Ovary (tissue), 9 donors: ENCODE results near the gene SOD3. TPM values are rescaled to one million over a fixed set of nuclear protein-coding genes. Genes with fewer than 3 reads are reported as not detected.

Source experiments
- DNase-seq, 5 donors: peaks; one replicate each; pipeline ENCODE4 v3.0.0-alpha.2; 2019 to 2020
- H3K27ac ChIP-seq, 2 donors: fragments of 200-600 bp; one replicate each; pipeline versions ENCODE4 v1.5.1 to v1.8.0; 2019 to 2022
- H3K27me3 ChIP-seq: fragments of 200-600 bp; one replicate; pipeline ENCODE4 v1.8.0; 2022
- H3K36me3 ChIP-seq: fragments of 200-600 bp; sonication (generic); one replicate; pipeline ENCODE4 v1.5.1; 2019
- H3K4me1 ChIP-seq: one replicate; pipeline ENCODE4 v1.8.1; 2013; ENCODE audit warnings: mild to moderate bottlenecking, moderate library complexity; ENCODE audit not compliant: insufficient read depth
- H3K4me3 ChIP-seq: fragments of 200-600 bp; sonication (generic); one replicate; pipeline ENCODE4 v1.5.1; 2017
- H3K9me3 ChIP-seq, 2 donors: fragments of 200-600 bp in 1 of 2; sonication (generic) in 1 of 2; one replicate each; pipeline versions ENCODE4 v1.5.1 to v1.8.1; 2013 to 2019; ENCODE audit warnings: mild to moderate bottlenecking in 1 of 2, moderate library complexity in 1 of 2
- CTCF ChIP-seq, 3 donors: fragments of 450-650 bp in 2 of 3; fragments of 200-600 bp in 1 of 3; IDR thresholded peaks; one replicate each; pipeline versions ENCODE4 v1.5.1 to v1.8.0; 2016 to 2022; ENCODE audit warnings: antibody characterized with exemption in 3 of 3, mild to moderate bottlenecking in 1 of 3
- EP300 ChIP-seq: sonication (generic); formaldehyde crosslinking; IDR thresholded peaks from one replicate; pipeline ENCODE4 v1.6.1; 2017; ENCODE audit warnings: antibody characterized with exemption
- POLR2A ChIP-seq: fragments of 450-650 bp; IDR thresholded peaks from one replicate; pipeline ENCODE4 v1.6.1; 2017; ENCODE audit warnings: antibody characterized with exemption, mild to moderate bottlenecking, moderate library complexity
- WGBS, 3 donors: extraction: QIAGEN DNeasy Blood & Tissue Kit in 1 of 3; methylation state at CpG; one replicate each; pipeline versions ENCODE4 v1.1.5 to v1.1.7; 2013 to 2017; 5-methylcytosine and 5-hydroxymethylcytosine counted together
- intact Hi-C, 4 donors: fragments of 100-400 bp; cut with DNase I; formaldehyde crosslinking; loops; one replicate each; pipeline versions ENCODE4 v1.11.0 to v1.15.1; 2022 to 2023
- polyA plus RNA-seq, 2 donors: library from polyadenylated mRNA; stranded (reverse); fragments of 200-250 nt in 1 of 2; fragments of 350-450 nt in 1 of 2; fragmentation: Illumina TruSeq in 1 of 2; extraction: RNeasy Lipid Tissue Mini Kit (QIAGEN cat#74804) in 1 of 2; gene quantifications; one replicate each; pipeline ENCODE4 v1.2.3, GENCODE V29; 2013 to 2014
- total RNA-seq, 7 donors: library from RNA; depleted of rRNA in 2 of 7; stranded (reverse); fragments of >200 nt in 2 of 7; fragmentation: NEBNext Ultra II Directional in 3 of 7; extraction: Animal tissue kit (Norgen Biotek cat#: 25700) in 3 of 7; gene quantifications; one replicate each; pipeline versions ENCODE4 v1.1.0 to v1.2.4, GENCODE V29; 2016 to 2023
- donor health status: DM: no; HTN: no; CAD: no; lungs with moderate emphysema.
- donor health status: DM: no; HTN: no; CAD: no.
- donor health status: Bipolar disorder and iron deficiency.
- donor health status: DM: yes; HTN: yes; CAD: no.
- donor health status: DM: no; HTN: no; CAD: no.
- donor health status: DM: yes; HTN: yes; CAD: no.

Gene SOD3
- total and polyA plus RNA-seq, 9 donors = 15.3 to 92.3 (median 33.0) TPM

GRCh38 chr4:24799544-24800324 is 4.4 kb downstream of the SOD3 start:
- intact Hi-C loops = loop anchor here in 2 of 4 donors (10.0 kb wide), 1 partner anchor 215 kb away; the partner anchor contains the start of gene DHX15 (in 2 of the 2)
- Histone ChIP-seq H3K27ac (no peak overlapping the region), H3K27me3 (no peaks in the 10 kb centered on the region), H3K9me3 (no peaks in the 10 kb centered on the region), H3K4me3 (peak overlapping the region; percentile 28), H3K4me1 (peaks cover 12% of the 10 kb centered on the region), H3K36me3 (no peaks in the 10 kb centered on the region)
- TF ChIP-seq POLR2A = no peak
- TF ChIP-seq CTCF (IDR thresholded peaks at IDR 0.05) = no peak
- TF ChIP-seq EP300 = no peak
- DNase-seq = peak in 4 of 5 donors; percentile 21 to 57 (median 32)
- 21 to 40% (median 27%) methylated on average over 64 to 103 of the region's 103 CpGs for WGBS, 3 donors

- Histone ChIP-seq H3K9me3 (no peaks in the 10 kb centered on the region), H3K36me3 (no peaks in the 10 kb centered on the region), H3K4me3 (peak overlapping the region; percentile 28), H3K27me3 (no peaks in the 10 kb centered on the region), H3K4me1 (peaks cover 9% of the 10 kb centered on the region), H3K27ac (no peak overlapping the region)
- TF ChIP-seq CTCF (IDR thresholded peaks at IDR 0.05) (no peak), POLR2A (no peak), EP300 (no peak)
- intact Hi-C loops = no loop called here
- WGBS, 3 donors = 11 to 13% (median 13%) methylated on average over 25 of the region's 25 CpGs
- peak in 4 of 5 donors; percentile 24 to 62 (median 32) for DNase-seq
These were observed 5.0 kb downstream of the SOD3 start for GRCh38 chr4:24800325-24800895.

GRCh38 chr4:24801136-24801855 is 5.9 kb downstream of the SOD3 start:
- Histone ChIP-seq H3K27ac (no peak overlapping the region), H3K4me1 (peaks cover 4% of the 10 kb centered on the region), H3K36me3 (no peaks in the 10 kb centered on the region), H3K4me3 (peak overlapping the region; percentile 28), H3K9me3 (no peaks in the 10 kb centered on the region), H3K27me3 (no peaks in the 10 kb centered on the region)
- TF ChIP-seq EP300 = no peak
- no peak for TF ChIP-seq CTCF (IDR thresholded peaks at IDR 0.05)
- no peak for TF ChIP-seq POLR2A
- intact Hi-C loops = no loop called here
- DNase-seq = no peak
- 63 to 69% (median 69%) methylated on average over 10 of the region's 10 CpGs for WGBS, 3 donors

GRCh38 chr4:24802648-24803047 is 7.3 kb downstream of the SOD3 start:
- no peak for TF ChIP-seq EP300
- TF ChIP-seq CTCF (IDR thresholded peaks at IDR 0.05) = no peak
- no peak for TF ChIP-seq POLR2A
- intact Hi-C loops = no loop called here
- Histone ChIP-seq H3K27me3 (no peaks in the 10 kb centered on the region), H3K9me3 (no peaks in the 10 kb centered on the region), H3K4me3 (no peak overlapping the region), H3K4me1 (peaks cover 4% of the 10 kb centered on the region), H3K27ac (no peak overlapping the region), H3K36me3 (no peaks in the 10 kb centered on the region)
- DNase-seq = no peak
- WGBS, 3 donors = 61 to 80% (median 65%) methylated on average over 6 of the region's 6 CpGs
